HL-60 (cell line): ENCODE data around the gene ATP8A2.

Source experiments
- DNase-seq, 2 experiments: peaks; one replicate each; pipeline ENCODE4 v3.0.0-alpha.2; 2010 to 2020; ENCODE audit warnings: low read depth in 1 of 2, low spot score in 1 of 2
- H3K27ac ChIP-seq: fragments of 250-450 bp; sonication (Bioruptor Pico); replicated peaks from 2 replicates; pipeline ENCODE4 v1.5.1; 2020; ENCODE audit warnings: mild to moderate bottlenecking, moderate library complexity
- H3K27me3 ChIP-seq: fragments of 250-450 bp; sonication (Bioruptor Pico); 2 replicates; pipeline ENCODE4 v1.5.1; 2021; ENCODE audit warnings: mild to moderate bottlenecking, moderate library complexity; ENCODE audit not compliant: insufficient read depth, poor library complexity, severe bottlenecking
- H3K4me3 ChIP-seq: replicated peaks from 2 replicates; pipeline ENCODE4 v1.5.1; 2011; ENCODE audit warnings: mild to moderate bottlenecking, control low read depth, low read length; ENCODE audit not compliant: insufficient read depth
- CTCF ChIP-seq: IDR thresholded peaks from one replicate; pipeline ENCODE4 v1.5.1; 2011; ENCODE audit warnings: low read length, control low read depth, inconsistent platforms; ENCODE audit not compliant: insufficient read depth
- GABPA ChIP-seq: IDR thresholded peaks from 2 replicates; pipeline ENCODE4 v1.6.1; 2012; ENCODE audit warnings: low read depth
- POLR2AphosphoS5 ChIP-seq: IDR thresholded peaks from 2 replicates; pipeline ENCODE4 v1.6.1; 2012; ENCODE audit warnings: low read depth
- REST ChIP-seq: IDR thresholded peaks from 2 replicates; pipeline ENCODE4 v1.6.1; 2012; ENCODE audit warnings: low read depth; ENCODE audit not compliant: insufficient replicate concordance
- SPI1 ChIP-seq: IDR thresholded peaks from 2 replicates; pipeline ENCODE4 v1.6.1; 2012; ENCODE audit warnings: low read depth, mild to moderate bottlenecking, borderline replicate concordance

Gene ATP8A2

GRCh38 chr13:25761041-25761440 is 389.3 kb downstream of the ATP8A2 start:
- no peaks in the 10 kb centered on the region for H3K27me3 ChIP-seq
- DNase-seq, result no peak
- H3K27ac ChIP-seq, result no peak overlapping the region
- no peak overlapping the region for H3K4me3 ChIP-seq
- no peak for TF ChIP-seq POLR2AphosphoS5
- TF ChIP-seq GABPA, result no peak
- TF ChIP-seq REST, result no peak
- no peak for TF ChIP-seq SPI1
- TF ChIP-seq CTCF, result no peak

GRCh38 chr13:25762281-25762680 is 390.5 kb downstream of the ATP8A2 start:
- Histone ChIP-seq H3K27me3 (no peaks in the 10 kb centered on the region), H3K27ac (no peak overlapping the region), H3K4me3 (no peak overlapping the region)
- no peak for TF ChIP-seq POLR2AphosphoS5
- TF ChIP-seq SPI1, result no peak
- no peak for TF ChIP-seq CTCF
- no peak for DNase-seq

- TF ChIP-seq CTCF, result no peak
- no peak for TF ChIP-seq REST
- no peak for TF ChIP-seq POLR2AphosphoS5
- TF ChIP-seq SPI1, result no peak
- TF ChIP-seq GABPA, result no peak
- Histone ChIP-seq H3K27ac (no peak overlapping the region), H3K27me3 (no peaks in the 10 kb centered on the region), H3K4me3 (no peak overlapping the region)
- no peak for DNase-seq
These were observed 391.1 kb downstream of the ATP8A2 start for GRCh38 chr13:25762795-25763377.

DNA sequence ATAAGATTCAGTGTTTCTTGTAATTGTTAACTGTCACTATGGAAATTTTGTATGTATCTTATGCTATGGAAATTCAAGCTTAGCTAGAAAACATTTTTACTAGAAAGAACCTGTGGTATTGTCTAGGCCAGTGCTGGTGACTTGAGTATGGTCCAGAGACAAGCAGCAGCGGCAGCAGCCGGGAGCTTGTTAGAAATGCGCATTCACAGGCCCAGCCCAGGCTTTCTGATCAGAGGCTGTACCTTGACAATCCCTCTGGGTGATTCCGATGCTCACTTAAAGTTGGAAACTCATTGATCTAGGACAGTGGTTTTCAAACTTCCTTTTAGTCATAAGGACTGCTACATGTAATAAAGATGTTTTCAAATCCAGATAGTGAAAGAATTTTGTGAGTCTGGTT is 392.6 kb downstream of the ATP8A2 start:
- TF ChIP-seq CTCF, result no peak
- no peak for TF ChIP-seq GABPA
- TF ChIP-seq REST, result no peak
- no peak for TF ChIP-seq POLR2AphosphoS5
- TF ChIP-seq SPI1, result no peak
- DNase-seq, result no peak
- H3K27me3 ChIP-seq, result no peaks in the 10 kb centered on the region
- H3K4me3 ChIP-seq, result no peak overlapping the region
- no peak overlapping the region for H3K27ac ChIP-seq
